ENCODE results near the gene ASCC3.

ASCC3 gene

DNA sequence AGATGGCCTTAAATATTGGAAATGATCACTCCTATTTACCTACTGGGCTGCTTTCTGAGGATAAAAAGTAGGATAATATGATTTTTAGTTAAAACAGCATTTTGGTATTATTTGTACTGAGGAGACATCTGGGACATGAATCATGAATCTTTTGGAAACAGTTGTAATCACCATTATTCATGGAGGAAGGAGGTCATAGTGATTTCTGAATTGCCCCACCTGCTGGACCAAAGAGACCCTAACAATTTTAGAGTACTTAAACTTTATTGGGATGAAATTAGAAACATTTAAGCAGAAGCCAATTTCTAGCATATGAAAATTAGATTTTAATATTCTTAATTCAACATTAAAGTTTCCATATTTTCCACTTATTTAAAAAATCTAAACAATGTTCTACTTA lies 308.0 kb downstream of the ASCC3 start:
- DNase-seq, result peak in 1 of 4 experiments; percentile 5

DNA sequence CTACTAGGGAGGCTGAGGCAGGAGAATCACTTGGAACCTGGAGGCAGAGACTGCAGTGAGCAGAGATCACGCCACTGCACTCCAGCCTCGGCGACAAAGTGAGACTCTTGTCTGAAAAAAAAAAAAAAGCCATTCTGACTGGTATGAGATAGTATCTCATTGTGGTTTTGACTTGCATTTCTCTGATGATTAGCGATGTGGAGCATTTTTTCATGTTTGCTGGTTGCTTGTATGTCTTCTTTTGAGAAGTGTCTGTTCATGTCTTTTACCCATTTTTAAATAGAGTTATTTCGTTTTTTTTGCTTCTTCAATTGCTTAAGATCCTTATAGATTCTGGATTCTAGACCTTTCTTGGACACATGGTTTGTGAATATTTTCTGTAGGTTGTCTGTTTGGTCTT lies 312.9 kb downstream of the ASCC3 start:
- no peak for DNase-seq

DNA sequence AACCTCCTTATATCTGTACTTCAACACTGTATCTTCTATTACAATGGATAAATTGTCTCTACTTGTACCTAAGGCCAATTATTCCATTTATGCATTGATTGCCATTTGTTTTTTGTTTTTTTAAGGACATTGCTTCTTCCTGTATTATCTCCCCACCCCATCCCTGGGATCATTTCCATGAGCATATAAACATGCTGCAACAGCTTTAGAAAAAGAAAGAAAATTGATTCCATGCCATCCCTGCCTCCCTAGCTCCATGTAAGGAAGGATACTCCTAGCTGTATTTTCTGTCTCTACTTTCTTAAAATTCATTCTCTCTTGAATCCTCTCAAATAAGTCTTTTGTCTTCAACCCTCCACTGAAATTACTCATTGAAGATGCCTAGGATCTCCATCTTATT lies 314.6 kb downstream of the ASCC3 start:
- no peak for DNase-seq

DNA sequence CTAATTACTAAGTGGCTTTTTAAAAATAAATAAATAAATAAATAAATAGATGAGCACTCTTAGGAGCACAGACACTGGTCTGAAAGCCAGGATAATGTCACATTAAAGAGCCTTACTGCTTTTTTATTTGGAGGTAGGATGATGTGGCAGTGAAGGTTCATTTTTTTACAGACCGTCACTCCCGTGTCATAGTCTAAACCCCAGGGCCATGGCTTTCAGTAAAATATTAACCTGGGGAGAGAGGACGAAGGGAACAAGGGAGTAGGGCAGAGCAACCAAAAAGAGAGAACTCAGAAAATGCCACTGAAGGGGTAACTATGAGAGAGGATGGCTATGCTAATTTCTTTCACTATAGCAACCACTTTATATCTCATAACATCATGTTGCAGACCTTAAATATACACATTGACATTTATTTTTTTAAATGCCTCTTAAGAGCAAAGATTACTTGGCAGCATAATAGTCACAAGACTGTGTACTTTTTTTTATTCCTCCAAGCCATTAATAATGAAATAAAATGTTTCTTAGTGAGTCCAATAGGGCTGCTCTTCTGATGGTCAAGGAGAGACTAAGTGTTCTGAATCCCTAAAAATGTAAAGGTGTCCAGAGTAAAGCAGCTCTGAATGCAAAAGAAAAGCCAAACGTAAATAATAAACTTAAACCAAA lies 315.6 kb downstream of the ASCC3 start:
- DNase-seq, result no peak

DNA sequence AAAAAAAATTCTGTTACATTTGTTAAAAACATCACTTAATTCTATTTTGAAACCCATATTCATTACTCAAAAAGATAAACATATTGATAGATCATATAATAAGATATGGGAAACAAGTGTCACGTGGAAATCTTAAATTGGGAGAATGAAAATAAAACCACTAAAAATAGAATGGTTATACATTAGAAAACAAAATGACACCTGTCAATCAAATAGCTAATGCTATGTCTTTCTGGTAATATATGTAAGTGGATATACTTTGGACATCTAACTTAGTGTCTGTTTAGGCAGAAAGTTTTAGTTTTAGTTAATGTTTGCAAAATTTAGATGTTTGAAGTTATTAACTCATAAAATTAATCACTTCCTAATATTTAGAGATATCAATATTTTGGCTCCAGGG lies 321.3 kb downstream of the ASCC3 start:
- no peak for DNase-seq

DNA sequence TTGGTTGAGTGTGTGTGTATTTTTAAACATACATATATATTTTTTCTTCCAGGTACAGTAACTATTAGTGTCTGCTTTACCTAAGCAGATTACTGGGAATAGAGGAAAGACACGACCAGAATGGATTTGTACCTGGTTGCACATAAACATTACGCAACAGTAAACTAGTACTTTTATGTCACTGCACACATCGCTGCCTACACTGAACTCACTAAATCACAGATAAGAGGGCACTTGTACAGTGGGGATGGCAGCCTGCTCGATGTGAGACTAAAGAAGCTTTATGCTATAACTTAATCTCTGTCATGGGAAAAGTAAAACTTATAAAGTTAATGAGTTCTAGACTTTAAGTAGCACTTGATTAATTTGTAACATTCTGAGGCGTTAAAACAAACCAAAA lies 326.9 kb downstream of the ASCC3 start:
- DNase-seq, result no peak

DNA sequence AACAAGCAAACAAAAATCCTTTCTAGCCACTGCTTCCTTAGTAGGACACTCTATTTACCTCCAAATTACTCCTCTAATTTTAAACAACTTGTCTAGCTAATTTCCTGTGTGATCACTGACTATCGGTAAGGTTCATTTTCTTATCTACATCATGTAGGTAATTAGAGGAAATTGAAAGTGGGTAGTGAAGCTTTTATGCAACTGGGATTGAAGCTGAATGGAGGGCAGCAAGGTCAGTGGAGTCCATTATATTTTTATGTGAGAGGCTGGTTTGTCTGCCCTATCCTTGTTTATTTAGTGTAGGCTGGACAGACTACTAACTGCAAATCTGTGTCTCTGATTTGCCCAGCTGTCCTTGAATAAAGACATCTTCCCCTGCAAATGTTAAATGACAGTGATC lies 327.9 kb downstream of the ASCC3 start:
- no peak for DNase-seq

DNA sequence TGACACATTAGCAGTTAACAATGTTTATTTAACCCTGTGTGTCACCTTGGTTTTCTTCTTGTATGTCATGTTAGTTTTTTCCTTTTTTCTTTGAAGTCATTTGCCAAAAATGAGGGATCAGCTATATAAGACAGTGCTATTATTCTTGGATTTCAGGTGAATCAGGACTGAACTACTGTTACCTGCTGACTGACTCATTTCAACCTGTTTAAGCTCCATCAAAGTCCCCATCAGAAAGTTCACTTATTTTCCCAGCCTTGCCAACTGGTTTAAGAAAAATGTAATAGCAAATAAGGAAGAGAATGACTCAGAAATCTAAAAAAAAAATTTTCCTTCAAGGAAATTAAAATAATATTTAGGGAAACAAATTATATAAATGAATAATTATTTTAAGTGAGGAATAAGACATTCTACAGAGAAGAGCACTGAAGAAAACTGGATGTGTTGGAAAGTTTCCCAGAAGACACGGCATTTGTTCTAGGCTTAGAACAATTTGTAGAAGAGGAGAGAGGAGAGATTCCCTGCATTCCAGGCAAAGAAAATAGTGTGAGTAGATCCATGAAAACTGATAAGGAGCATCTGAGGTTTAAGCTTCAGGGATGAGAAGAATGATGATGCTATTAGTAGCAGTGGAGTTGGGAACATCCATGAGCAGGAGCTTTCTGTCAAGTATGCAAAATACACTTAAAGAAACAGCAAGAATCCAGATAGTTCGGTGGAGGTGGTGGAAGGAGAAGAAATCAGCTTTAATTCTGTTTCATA lies 331.5 kb downstream of the ASCC3 start:
- no peak for DNase-seq

DNA sequence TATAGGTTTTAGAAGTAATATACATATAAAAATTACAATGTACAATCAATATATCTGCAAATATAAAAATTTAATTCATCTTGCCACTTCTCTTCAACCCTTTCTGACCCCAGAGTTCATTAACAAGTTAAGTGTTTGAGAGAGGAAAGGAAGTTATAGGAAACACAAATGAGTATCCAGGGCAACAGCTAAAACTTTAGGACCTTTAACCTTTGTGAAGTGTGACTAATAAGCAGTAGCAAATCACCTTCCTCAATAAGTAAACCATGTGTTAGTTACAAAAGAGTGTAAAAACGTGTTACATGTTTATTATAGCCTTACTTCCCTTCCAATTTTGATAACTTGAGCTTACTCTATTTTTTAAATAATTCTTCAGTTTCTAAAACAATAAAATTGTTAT lies 343.0 kb downstream of the ASCC3 start:
- DNase-seq, result no peak

DNA sequence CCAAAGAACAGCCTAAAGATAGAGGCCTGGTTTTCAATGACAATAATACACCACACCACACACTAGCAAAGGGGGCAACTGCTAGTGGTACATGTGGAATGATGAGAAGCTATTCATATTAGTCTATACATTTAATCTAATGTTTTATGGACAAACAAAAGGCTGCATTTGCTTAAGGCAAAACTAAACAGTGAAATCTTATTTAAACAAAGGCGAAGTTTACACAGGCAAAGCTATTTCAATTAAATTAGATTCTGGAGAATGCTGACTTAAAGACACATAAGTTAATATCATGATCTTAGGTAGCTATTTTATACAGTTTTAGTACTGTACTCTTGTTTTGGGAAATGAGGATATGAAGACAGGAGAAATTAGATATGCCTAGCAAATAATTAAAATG lies 362.5 kb downstream of the ASCC3 start:
- no peak for DNase-seq

DNA sequence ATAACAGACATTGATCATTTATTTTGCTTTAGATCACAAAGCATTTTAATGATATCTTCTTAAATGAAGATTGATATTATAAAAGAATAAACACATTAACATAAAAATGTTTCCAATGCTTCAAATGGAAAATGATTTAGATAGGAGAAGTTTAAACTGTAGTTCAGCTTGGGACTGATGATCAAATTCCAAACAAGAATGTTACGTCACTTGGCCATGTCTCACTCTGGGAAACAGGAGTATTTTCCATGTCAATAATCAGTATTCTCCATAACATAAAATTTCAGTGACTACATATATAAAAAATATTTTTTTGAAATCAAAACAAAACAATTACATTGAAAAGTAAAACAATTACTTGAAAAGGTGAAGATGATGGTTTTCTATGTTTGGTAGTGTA lies 363.5 kb downstream of the ASCC3 start:
- no peak for DNase-seq

DNA sequence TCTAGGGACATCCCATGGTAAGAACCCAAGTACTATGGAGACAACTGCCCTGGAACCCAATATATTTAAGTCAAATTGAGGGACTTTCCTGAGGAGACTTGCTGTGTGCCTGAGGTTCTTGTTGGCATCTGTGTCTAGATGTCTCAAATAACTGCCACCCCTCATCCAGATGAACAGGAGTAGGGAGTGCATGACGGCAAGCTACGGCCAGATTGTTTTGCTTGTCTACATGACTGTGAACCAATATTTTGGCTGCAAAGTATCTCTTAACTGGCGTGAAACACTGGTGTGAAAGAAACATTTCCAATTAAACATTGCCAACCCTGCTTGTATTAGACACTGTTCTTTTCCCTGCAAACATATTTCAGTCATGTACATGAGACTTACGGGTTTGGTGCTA lies 364.0 kb downstream of the ASCC3 start:
- no peak for DNase-seq

DNA sequence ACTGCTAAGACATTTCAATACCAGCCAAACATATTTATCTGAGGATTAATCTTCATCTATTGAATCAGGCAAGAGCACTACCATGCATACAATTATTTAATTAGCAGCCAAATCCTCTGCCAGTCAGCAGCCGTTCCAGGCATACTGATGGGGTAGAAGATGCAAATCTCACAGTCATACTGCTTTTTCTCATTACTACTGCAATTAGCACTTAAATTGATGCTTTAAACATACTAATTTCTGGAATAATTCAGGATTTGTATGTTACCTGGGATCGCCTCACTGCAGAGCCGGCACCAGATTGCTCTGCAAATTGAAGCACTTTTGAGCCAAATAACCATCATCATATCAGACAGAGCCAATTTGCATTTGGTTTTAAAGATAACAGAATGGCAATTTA lies 366.5 kb downstream of the ASCC3 start:
- no peak for DNase-seq

DNA sequence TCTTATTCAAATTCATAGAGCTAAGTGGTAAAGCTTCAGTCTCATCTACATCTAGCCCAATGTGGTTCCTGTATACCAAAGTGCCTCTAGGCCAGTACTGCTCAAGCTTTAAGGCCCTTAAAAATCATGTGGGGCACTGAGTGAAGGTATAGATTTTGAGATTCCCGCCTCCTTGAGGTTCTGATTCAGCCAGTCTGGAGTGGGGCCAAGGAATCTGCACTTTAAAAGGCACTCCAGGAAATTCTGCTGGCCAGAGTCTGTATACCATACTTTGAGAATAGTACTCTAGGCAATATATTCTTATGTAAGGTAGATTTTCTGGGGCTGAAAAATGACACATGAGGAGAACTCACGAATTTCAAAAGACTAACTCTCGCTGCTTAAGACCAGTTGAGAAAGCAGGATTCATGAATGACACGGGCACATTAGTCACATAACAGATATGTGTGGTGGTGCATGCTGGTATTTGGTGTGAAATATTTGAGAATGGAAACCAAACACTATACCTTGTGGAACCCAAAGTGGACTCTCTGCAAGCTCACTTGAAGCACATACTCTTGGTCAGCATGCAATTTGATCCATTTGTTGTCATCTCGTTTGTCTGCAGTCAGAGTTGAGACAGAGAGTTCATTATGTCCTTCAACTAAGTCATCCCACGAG lies 368.8 kb downstream of the ASCC3 start:
- no peak for DNase-seq

DNA sequence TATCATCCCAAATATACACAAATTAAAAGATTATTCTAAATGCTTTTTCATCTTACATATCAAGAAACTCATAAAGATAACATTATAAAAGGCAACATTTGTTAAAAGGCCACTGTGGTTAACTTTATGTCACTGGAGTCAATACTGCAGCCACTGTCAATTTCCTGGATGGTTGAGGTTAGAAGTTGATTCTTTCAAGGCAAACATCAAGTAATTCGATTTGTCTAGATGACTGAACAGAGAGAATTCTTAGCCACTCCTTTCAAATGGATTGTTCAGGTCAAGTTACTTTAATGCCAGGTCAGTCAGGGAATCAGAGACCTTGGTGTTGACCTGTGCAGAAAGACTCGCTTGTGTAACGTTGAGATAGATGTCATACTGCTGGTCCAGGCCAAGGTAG lies 372.0 kb downstream of the ASCC3 start:
- no peak for DNase-seq

DNA sequence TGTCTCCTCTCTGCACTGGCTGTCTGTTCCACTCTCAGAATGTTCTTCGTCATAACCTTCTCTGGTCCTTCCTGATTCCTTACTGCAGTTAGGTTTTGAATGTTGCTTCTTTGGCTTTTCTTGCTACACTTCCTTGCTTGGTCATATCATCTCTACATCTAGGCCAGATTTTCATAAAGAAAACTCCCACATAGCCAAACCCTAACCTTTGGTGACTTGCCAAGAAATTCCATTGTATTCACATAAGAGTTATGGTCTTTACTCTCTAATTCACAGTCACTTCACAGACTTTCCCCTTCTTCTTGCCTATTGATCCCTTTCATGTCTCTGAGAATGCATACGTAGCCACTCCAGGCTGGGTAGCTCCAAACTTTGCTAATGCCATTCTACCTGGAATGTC lies 374.5 kb downstream of the ASCC3 start:
- no peak for DNase-seq

DNA sequence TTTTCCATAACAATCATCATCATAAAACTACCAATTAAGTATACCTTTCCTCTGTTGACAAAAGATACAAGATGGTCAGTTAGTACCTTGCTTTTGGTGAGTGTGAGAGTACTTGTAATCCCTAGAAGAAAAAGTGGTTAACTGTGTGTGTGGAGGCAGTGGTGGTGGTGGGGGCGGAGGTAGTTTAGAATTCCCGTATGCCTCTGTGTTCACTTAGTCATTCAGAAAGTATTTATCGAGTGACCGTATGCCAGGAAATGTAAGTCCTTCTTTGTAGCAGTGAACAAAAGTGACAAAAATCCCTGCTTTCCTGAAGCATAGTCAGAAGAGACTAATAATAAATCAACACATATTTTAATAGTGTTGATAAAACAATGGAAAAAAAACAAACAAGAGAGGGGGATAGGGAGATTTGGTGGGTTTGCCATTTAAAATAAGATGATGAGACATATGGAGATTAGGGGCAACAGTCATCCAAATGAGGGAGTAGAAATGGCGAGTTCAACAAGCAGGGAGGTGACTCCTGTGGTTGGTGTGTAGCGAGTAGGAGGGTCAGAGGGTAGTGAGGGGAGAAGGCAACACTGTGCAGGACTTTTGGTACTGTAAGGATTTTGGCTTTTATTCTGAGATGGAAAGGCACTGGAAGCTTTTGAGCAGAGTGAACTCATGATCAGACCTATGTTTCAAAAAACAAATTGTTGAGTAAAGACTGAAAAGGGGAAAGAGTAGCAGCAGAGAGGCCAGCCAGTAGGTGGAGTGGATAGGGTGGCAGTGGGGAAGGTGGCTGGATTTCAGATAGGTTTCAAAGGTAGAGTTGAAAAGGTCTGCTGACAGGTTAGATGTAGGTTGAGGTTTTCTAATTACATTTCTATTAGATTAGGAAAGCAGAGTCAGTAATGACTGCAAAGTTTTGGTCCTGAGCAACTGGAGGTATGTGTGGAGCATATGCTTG lies 376.1 kb downstream of the ASCC3 start:
- DNase-seq, result no peak

DNA sequence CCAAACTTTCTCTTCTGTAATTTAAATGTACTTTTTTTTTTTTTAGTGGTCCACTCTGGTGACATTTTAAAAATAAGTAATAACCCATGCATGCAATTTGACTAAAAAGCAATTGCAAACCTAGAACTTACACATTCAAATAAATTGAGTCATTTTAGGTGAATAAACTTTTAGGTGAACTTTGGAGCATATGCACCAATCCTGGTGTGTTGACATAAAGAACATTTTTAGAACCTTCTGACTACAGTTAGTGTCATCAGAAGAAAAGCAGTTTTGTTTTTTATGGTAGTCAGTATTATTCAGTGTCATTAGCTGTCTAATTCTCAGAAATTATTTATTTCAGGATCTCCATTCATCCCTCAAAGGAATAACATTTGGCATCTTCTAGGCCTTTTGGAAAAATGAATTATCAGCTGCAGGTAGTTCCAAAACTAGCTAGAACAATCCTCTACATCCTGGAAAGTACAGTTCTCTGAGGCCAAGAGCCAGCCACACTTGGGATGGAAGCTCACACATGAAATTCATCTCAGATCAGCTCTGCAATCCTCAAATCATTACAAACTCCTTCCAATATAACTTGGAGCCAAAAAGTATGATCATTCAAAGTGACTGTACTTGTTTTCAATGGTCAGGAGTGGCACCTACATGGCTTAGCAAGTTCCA lies 378.0 kb downstream of the ASCC3 start:
- DNase-seq, result no peak

DNA sequence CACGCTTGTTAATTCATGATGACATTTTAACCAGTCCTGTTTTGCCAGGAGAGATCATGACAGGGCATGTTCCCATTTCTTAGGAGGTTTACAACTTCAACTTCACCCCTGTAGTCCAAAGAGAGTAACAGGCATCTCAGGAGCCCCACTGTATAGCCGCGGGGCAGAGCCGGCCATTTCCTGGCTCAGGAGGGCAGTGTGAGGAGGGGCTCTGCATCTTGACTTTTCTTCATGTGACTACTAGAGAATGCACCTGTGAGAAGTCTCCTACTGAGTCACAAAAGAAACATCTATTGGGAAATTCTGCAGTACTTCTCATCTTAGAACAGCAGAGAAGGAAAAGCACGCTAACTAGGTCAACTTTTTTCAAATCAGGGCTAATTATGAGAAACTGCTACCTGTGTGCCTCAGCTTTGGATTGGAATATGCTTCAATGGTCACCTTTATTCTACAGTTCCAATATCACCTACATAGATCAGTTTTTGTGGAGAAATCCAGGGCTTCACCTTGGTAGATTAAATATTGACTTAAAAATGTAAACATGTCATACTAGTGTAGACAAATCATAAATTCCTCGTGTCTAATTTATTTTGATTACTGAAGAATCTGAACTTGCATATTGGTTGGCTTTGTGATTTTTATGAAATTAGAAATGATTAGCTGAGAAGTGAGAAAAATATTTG lies 387.8 kb downstream of the ASCC3 start:
- DNase-seq, result no peak

DNA sequence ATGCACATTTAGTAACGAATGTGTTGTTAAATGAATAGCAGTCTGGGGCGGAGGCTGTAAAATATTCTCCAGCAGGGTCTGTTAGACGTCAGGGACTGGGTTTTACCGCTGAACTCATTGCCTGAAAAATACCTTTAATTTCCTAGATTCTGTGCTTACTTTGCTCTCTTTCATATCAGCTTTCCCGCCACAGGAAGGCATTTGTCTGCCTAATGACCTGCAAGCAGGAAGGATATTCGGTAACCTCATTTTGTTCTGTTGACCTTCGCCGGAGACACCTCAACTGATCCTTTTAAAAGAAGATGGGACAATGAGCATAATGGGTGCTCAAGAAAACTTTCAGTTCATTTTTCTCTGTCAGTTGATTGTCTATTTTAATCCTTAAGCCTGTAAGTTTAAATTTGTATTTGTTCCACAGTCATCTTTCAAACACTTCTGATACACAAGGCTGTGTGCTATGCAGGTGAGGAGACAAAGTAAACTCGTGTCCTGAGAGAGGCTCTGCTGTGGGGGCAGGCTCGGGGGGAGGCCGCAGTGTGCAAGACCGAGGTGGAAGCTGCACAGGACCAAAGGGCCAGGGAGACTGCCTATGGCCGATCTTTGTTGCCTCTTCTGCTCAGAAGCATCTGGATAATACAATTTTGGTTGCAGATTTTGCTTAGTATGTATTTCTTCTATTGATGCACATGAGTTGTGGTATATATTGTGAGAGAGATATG lies 389.0 kb downstream of the ASCC3 start:
- DNase-seq, result no peak

DNA sequence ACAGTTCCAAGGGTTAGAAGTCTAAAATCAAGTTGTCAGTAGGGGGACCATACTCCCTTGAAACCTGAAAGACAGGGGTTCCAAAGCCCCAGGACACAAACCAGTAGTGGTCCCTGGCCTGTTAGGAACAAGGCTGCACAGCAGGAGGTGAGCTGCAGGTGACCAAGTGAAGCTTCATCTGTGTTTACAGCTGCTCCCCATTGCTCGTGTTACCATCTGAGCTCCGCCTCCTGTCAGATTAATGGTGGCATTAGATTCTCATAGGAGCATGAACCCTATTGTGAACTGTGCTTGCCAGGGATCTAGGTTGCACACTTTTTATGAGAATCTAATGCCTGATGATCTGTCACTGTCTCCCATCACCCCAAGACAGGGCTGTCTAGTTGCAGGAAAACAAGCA lies 391.1 kb downstream of the ASCC3 start:
- no peak for DNase-seq
